ENCODE measurements around the gene MOGAT3.

The MOGAT3 gene

GRCh38 chr7:101172854-101173751, 27.7 kb downstream of the MOGAT3 start:
- no peak for DNase-seq (ENCODE audit: low read depth in 2 of 2, low spot score in 1 of 2)

- DNase-seq (ENCODE audit: low read depth in 2 of 2, low spot score in 1 of 2), result no peak
These were observed 28.6 kb downstream of the MOGAT3 start for GRCh38 chr7:101172005-101172853.

GRCh38 chr7:101171442-101171837, 29.4 kb downstream of the MOGAT3 start:
- no peak for DNase-seq (ENCODE audit: low read depth in 2 of 2, low spot score in 1 of 2)

- no peak for DNase-seq (ENCODE audit: low read depth in 2 of 2, low spot score in 1 of 2)
These were observed 30.0 kb downstream of the MOGAT3 start for GRCh38 chr7:101170617-101171441.

GRCh38 chr7:101169838-101170551, 30.8 kb downstream of the MOGAT3 start:
- DNase-seq (ENCODE audit: low read depth in 2 of 2, low spot score in 1 of 2), result peak; percentile 67 to 71

GRCh38 chr7:101169110-101169837, 31.6 kb downstream of the MOGAT3 start:
- no peak for DNase-seq (ENCODE audit: low read depth in 2 of 2, low spot score in 1 of 2)

GRCh38 chr7:101168412-101169049, 32.3 kb downstream of the MOGAT3 start:
- DNase-seq (ENCODE audit: low read depth in 2 of 2, low spot score in 1 of 2), result no peak

GRCh38 chr7:101167645-101168411, 33.0 kb downstream of the MOGAT3 start:
- no peak for DNase-seq (ENCODE audit: low read depth in 2 of 2, low spot score in 1 of 2)

- no peak for DNase-seq (ENCODE audit: low read depth in 2 of 2, low spot score in 1 of 2)
These were observed 33.8 kb downstream of the MOGAT3 start for GRCh38 chr7:101166909-101167644.

- no peak for DNase-seq (ENCODE audit: low read depth in 2 of 2, low spot score in 1 of 2)
These were observed 34.3 kb downstream of the MOGAT3 start for GRCh38 chr7:101166648-101166908.

GRCh38 chr7:101165958-101166647, 34.7 kb downstream of the MOGAT3 start:
- no peak for DNase-seq (ENCODE audit: low read depth in 2 of 2, low spot score in 1 of 2)

GRCh38 chr7:101165075-101165957, 35.5 kb downstream of the MOGAT3 start, which contains the start of gene VGF:
Gene VGF (minus strand): TSS chr7:101165569. CDS start chr7:101164843, 726 bp downstream.
- peak; percentile 76 to 79 for DNase-seq (ENCODE audit: low read depth in 2 of 2, low spot score in 1 of 2)

GRCh38 chr7:101164071-101164840, 36.6 kb downstream of the MOGAT3 start:
- DNase-seq (ENCODE audit: low read depth in 2 of 2, low spot score in 1 of 2), result no peak

GRCh38 chr7:101163279-101164070, 37.4 kb downstream of the MOGAT3 start:
- DNase-seq (ENCODE audit: low read depth in 2 of 2, low spot score in 1 of 2), result no peak

Measured in stimulated activated CD8-positive, alpha-beta memory T cell treated with anti-CD3 and anti-CD28 coated beads, Interleukin-4, amount 100 ng/mL, for 4 hours (primary cell).